ENCODE data around the gene SLC28A1.
A peak's percentile ranks its signal among the peaks of the same experiment; 100 is the strongest.

Gene SLC28A1

DNA sequence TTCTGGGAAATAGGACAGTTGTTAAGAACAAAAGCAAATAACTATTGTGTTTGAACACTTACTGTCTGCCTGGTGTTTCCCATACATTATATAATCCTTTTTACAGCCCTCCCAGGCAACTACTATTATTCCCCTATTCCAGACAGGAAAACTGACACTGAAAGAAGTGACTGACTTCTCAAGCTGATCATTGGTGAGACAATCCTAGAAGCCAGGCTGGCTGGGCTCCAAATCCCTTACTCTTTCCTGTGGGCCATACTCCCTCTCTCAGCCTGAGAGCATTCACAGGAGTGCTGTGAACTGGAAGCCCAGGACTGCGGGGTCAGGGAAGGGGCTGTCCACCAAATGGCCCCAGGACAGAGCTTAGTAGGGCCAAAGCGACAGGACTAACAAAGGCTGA, 58.0 kb downstream of the SLC28A1 start:
- DNase-seq: no peak

DNA sequence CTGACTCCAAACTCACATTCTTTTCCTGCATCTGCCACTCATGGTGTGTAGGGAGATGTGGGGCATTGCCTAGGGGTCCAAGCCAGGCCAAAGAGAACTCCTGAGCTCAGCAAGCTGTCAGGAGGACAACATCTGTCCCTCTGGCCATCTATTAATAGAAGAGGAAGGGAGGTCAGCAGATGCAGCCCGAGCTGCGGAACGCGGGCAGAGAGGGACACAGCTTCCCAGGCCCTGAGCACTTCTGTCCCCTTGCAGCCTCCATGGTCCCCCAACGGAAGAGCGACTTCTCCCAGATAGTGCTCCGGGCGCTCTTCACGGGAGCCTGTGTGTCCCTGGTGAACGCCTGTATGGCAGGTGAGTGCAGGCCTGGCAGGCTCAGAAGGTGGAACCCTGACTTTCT, 59.8 kb downstream of the SLC28A1 start:
- DNase-seq: no peak

DNA sequence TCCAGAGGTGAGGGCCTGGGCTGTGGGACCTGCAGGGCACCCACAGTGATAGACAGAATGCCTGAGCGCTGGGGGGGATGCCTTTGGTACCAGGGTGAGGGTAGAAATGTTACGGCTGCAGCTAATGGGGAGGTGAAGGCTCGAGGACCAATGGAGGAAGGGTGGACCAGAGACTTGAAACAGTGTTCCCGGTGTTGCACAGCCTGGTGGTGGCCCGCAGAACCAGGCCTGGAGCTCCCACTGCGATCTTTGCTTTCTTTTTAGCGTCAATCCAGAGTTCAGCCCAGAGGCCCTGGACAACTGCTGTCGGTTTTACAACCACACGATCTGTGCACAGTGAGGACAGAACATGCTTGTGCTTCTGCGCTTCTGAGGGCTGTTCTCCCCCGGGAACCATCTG, 60.4 kb downstream of the SLC28A1 start:
- DNase-seq: no peak

DNA sequence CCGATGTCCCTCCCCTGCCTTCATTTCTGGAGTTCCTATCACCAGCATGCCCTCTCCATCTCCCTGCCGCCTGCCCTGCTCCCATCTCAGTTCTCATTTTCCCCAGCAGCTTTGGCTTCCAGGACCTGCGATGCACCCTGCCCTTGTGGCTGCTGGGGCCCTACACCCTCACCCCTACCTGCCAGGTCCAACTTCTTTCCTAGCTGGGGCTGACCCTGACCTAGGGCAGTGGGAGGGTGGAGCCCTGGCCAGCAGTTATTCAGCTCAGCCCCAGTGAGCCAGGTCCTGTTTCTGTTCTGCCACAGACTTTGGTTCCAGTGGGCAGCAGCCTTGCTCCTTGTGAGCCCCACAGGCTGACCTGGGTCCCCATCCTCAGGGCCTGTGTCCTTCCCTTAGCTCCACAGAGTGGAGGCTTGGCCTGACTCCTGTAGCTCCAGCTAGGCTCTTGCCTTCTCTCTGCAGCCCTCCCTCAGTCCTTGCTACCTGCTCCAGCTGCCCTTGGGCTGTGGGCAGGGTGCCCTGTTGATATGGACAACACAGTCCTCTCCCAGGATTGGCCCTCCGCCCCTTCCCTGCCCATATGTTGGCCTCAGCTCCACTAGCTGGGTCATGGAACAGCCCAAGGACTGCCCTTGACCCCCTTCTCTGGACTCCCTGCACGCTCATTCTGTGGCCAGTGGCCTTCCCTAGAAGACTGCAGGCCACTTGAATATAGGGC, 62.5 kb downstream of the SLC28A1 start:
- DNase-seq: no peak

DNA sequence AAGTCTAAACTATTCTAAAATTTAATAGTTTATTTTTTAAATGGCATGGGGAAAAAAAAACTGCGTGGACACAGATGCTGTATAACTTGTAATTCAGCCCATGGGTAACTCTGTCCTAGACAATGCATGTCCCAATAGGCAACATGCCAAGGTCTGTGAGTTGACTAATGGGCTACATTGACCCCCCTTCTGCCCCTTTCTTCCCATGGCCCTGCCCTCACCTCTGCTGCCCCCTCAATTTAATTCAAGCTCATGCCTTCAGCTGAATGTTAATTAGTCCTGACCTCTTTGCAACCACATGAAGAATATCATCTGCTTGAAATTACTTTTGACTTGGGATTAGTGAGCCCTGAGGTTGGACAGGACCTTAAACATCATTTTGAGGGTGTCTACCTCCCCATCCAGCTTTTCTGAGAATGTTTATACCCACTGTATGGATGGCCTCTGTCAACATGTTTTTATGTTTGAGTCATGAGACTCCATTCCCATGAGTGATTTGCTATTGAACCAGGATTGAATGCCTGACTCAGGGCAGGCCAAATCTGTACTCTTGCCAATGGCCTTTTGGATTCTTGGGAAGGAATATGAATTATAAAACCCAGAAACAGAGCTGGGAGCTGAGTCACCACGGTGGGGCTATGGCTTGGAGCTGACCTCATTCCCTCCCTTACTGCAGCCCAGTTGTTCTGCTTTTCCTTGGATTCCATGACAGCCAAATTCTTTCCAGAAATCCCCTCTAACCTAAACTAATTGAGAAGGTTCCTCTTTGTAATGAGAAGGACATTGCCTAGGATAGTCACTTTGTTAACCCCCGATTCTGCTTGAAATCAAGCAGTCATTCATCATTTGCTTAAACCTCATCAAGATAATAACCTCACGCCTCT, 63.7 kb downstream of the SLC28A1 start:
- peak; percentile 98 for DNase-seq

DNA sequence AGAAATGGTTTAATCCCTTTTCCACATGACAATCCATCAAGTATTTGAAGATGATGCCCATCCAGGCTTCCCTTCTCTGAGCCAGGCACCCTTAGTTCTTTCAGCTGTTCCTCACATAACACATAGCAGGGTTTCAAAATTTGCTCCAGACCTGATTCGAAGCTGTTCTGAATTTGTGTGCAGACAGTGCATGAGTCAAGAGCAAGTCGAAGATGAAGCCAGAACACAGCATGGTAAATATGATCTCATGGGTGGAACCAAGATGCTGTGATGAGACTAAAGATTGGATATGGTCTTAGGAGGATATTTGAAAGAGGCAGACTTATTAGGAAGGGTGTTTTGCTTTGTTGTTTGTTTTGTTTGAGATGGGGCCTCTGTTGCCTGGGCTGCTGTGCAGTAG, 64.6 kb downstream of the SLC28A1 start:
- peak; percentile 77 for DNase-seq

DNA sequence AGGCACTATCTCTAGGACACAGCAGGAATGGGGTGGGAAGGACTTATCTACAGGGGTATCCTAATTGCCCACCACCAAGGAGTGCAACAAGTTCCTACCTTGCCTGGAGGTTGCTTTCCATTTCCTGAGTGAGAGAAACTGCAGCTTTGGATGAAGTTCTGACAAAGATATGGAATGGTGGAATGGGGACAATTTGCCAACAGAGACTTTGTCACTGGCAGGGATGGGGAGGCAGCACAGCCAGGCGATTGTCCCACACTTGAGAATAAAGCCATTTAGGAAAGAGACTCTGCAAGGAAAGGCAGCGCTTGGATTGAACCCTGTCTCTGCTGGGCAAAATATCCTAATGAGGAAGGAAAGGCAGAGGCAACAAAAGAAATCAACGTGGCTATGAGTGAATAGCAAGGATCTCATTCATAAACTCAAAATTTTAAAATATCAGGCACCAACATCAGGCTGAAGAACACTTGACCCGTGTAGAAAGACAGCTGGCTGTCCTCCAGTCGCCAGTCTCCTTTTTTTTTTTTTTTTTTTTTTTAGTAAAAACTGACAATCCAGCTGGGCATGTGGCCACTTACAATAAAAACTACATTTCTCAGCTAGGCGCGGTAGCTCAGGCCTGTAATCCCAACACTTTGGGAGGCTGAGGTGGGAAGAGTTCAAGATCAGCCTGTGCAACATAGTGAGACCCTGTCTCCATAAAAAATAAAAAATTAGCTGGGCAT, 65.5 kb downstream of the SLC28A1 start:
- DNase-seq: no peak

DNA sequence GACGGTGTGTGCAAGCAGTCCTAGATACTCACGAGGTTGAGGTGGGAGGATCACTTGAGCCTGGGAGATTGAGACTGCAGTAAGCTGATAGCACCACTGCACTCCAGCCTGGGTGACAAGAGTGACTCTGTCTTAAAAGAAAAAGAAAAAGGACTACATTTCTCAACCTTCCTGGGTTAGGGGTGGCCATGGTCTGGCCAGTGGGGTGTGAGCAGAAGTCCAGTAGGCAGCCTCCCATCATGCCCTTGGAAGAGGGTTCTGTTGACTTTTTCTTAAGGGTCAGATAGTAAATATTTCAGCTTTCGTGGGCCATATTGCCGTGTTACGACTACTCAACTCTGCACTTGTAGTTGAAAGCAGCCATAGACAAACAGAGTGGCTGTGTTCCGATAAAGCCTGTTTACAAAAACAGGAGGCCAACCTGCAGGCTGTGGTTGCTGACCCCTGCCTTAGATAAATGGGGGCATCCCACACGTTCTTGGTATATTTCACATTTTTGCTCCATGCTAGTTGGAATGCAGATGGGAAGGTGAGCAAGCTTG, 66.2 kb downstream of the SLC28A1 start:
- no peak for DNase-seq

DNA sequence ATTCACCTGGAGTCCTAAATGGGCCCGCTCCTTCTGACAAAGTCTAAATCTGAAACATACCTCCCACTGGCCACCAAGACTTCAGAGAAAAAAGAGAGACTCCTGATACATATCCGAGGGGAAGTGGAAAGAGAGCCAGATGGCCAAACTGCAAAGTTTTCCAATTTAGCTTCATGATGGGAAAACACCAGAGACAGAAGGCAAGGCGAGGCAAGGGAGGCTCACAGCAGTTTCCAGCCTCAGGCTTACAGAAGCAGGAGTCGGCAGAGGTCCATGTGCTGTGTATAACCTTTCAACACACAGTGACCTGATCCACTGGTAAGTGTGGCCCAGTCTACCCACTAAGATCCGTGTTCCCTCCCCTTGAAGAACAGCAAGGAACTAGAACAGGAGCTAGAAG, 67.3 kb downstream of the SLC28A1 start:
- no peak for DNase-seq

DNA sequence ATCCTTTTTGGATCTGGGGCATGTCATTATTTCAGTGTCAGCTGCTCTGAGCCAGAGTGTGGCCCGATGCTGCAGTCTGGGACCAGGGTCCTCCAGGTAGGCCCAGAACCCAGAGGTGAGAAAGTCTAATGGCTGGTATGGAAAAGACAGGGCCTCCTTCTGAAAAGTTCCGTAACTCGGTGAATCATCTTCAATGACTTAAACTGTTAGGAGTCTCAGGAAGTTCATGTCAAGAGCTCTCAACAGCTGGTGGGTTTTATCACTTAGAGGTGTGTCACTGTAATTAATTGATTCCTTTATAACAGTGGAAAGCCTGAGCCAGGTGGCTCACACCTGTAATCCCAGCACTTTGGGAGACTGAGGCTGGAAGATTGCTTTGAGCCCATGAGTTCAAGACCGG, 68.7 kb downstream of the SLC28A1 start:
- peak; percentile 35 for DNase-seq

DNA sequence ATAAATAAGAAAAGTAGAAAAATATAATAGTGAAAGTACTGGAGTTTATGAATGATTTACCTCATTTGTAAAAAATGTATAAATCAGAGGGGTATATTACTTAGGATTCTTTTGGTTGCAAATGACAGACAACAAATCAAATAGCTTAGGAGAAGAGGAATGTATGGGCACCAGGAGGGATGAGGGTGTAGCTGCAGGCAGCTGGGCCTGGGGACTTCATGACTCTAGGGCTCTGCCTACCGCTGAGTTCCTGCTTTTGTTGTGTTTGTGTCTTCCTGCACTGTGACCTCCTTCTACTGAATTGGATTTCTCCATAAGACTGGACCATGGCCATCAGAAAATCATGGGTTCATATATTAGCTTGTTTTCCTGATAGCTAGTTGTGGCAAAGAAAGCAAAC, 69.3 kb downstream of the SLC28A1 start:
- peak; percentile 24 for DNase-seq

DNA sequence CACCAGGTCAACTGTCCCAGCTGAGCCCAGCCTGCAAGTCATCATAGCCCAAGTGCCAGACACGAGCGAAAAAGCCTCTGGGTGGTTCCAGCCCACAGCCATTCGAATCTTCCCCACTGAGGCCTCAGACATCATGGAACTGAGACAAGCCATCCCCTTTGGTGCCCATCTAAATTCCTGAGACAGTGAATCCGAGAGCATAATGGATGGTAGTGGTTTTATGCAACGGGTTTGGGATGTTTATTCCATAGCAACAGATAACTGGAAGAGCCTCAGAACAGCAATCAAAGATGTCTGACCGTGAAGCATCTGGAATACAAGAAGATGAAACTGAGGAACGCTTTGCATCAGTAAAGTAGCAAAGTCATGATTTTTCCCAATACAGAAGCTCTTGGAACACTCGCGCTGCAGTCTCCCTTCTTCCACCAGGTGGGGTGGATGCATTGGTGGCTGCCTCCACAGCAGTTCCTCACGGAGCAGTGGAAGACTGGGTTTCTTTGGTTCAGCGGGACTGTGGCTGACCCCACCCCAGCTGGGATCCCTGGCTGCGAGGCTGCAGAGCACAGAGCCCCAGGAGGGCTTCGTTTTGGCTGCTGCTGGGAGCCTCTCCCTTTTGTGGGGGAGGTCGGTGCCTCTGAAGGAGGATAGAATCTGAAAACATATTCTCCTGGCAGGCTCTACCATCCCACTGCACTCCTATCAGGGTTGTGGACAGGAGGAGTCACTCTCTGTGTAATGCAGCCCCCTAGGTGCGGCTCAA, 70.8 kb downstream of the SLC28A1 start:
- DNase-seq: peak; percentile 78

DNA sequence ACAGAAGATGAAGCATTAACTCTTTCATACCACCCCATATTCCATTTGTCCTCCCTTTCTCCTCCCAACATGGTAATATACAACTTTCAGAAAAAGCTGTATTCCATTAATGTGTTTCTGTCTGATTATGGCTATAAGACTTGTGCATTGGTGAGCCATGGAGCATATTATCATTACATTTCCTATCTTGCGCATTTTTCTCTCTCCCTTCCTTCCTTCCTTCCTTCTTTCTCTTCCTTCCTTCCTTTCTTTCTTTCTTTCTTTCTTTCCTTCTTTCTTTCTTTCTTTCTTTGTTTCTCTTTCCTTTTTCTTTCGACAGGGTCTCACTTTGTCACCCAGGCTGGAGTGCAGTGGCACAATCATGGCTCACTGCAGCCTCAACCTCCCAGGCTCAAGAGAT, 71.7 kb downstream of the SLC28A1 start:
- DNase-seq: no peak

DNA sequence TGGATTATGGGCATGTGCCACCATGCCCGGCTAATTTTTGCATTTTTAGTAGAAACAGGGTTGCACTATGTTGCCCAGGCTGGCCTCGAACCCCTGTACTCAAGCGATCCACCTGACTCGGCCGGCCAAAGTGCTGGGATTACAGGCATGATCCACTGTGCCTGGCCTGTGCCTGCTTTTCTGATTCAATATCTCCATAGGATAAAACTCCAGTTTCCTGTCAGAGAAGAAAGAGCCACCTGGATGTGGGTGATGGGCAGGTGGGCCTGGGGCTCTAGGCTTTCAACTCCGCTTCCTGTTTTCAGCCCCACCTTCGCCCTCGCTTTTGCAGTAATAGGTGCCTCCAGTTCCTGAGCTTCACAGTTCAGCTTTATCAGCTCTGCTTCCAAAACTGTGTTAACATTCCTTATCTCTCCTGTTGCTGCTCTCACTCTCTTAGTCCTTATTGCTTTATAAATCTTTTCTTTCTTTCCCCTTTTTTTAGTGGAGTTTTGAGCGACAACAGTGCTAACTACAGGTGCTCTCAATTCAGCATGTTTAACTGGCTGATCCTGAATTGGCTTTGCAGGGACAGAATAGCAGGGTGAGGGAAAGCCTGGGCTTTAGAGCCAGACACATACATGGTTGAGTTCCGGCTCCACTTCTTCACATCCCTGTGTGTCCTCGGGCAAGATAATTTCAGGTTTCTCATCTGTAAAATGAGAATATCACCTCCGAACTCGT, 76.1 kb downstream of the SLC28A1 start:
- no peak for DNase-seq

DNA sequence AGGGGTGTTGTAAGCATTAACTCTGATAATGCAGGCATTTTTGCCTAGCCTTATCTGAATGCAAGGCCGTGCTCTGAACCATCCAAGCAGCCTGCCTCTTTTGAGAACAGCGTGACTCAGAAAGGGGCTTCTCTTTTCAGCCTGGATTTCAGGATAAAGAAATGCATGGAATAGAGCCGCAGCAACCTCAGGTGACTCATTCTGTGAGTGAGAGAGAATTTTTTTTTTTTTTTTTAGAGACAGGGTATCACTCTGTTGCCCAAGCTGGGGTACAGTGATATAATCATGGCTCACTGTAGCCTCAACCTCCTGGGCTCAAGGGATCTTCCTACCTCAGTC, 76.6 kb downstream of the SLC28A1 start:
- DNase-seq: peak; percentile 86

DNA sequence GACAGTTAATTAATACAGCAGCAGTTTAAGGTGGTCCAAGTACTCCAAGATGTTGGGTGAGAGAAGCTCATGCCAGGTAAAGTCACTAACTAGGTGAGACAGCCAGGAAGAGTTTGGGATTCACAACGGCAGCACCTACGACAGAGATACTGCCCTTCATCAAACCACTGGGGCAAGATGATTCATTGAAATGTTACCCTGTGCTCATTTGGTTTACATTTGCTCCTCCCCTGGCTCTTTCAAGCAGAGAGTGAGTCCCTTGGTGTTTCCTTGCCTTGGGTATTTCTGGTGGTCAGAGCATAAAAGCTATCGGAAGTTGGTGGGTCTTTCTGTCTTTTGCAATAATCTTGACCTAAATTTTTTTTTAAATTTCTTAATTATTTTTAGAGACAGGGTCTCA, 77.2 kb downstream of the SLC28A1 start:
- peak; percentile 44 for DNase-seq

DNA sequence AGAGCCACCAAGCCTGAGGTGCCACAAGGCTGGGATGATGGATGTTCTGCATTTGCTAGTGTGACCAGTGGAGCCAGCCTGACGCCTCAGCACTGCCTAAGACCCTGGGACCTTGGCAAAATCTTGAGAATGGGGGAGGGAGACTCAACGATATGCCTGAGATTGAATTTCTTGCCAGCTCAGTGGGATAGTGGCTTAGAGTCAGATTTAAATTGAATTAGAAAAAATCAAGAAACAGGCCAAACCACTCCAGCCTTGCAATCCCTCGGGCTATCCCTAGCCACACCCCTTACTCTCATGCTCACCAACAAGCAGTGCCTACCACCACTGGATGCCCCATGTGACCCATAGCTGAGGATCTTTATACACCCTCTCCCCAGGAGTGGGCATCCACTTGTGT, 78.5 kb downstream of the SLC28A1 start:
- DNase-seq: no peak

DNA sequence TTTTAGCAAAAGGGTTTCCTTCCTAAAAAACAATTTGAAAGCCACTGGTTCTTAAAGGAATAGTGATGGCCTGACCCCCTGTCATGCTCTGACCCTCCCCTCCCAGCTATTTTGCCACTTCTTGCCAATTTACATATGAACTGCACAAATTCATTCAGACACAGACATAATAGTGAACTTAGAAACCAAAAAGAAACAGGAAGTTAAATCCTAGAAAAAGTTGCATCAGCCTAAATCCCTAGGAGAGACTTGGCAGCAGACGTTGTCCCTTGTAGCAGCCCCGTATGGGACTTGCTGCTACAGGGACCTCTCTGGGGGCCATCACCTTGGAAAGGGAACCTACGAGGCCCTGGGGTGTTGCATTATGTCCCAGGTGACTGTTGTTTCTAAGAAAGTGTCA, 82.9 kb downstream of the SLC28A1 start:
- no peak for DNase-seq

DNA sequence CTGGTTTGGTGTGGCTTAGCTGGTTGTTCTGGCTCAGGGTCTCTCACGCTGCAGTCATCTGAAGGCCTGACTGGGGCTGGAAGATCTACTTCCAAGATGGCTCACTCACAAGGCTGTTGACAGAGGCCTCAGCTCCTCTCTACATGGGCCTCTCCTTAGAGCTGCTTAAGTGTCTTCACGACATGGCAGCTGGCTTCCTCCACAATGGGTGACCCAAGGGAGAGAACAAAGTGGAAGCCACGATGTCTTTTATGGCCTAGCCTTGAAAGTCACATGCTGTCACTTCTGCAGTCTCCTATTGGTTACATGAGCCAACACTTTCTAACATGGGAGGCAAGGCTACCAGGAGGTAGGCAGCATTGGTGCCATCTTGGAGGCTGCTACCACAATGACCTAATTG, 83.8 kb downstream of the SLC28A1 start:
- no peak for DNase-seq

DNA sequence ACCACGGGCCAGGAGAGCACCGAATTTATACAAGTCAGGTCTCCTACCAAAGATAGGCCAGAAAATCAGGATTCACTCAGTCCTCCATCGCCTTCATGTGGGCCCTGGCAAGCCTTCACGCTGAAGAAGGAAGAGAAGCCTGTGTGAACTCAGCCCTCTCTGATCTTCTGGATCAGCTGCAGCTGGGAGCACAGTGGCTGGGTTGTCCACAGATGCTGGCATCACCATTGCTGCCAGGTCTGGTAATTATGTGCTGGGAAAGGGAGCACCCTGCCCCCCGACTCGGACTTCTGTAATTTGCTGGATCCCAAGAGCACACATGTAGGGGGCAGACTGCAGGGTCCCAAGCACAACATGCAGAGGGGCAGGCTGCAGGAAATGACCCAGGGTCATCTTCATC, 84.8 kb downstream of the SLC28A1 start:
- no peak for DNase-seq

DNA sequence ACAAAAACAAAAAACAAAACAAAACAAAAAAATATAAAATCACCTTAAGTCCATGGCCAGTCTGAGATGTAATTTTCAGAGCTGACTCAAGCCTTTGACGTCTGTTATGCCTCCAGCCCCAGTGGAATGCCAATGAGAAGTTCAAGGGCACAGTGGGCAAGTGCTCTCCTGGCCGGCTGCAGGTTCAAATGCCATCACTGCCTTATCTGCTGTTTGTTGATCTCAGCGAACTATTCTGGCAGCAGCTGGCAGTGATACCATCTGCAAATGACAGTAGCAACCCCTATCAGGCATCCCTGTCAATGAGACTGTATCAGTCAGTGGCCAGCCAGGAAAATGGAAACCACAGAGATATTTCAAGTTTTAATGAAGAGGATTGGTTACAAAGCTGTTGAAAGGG, 86.4 kb downstream of the SLC28A1 start:
- DNase-seq: no peak
